Lower leg skin (tissue), 3 donors: ENCODE results near the gene SLX9.

ENCODE experiments used
- CTCF ChIP-seq, 3 donors: fragments of 450-650 bp; IDR thresholded peaks; one replicate each; pipeline ENCODE4 v1.5.1; 2016; ENCODE audit warnings: antibody characterized with exemption in 3 of 3, mild to moderate bottlenecking in 3 of 3, moderate library complexity in 2 of 3
- POLR2A ChIP-seq, 2 donors: fragments of 450-650 bp; IDR thresholded peaks; one replicate each; pipeline ENCODE4 v1.6.1; 2016 to 2017; ENCODE audit warnings: antibody characterized with exemption in 2 of 2, mild to moderate bottlenecking in 1 of 2, moderate library complexity in 1 of 2

- TF ChIP-seq POLR2A (IDR thresholded peaks at IDR 0.05) = no peak
- TF ChIP-seq CTCF (IDR thresholded peaks at IDR 0.05) = no peak
These were observed 31.6 kb upstream of the SLX9 start for GRCh38 chr21:44907966-44908895.
